ENCODE data around the gene TSSC4.

The TSSC4 gene

DNA sequence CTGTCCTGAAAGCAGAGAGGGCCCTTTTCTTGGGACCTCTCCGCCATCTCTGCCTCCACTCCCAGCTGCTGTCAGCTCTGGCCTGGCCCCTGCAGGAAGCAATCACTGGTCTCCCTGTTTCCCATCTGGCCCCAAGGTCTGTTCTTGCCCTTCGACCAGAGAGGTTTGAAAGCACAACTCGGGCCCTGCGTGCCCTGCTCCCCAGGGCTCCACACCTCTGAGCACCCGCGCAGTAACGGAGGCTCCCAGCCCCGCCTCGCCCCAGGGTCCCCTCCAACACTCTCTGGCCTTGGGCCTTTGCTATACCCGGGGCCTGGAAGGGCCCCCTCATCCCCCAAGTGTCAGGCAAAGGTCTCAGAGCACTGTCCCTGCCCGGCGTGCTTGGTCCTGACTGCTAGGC lies 31.2 kb upstream of the TSSC4 start:
- TF ChIP-seq, protein P1, sequence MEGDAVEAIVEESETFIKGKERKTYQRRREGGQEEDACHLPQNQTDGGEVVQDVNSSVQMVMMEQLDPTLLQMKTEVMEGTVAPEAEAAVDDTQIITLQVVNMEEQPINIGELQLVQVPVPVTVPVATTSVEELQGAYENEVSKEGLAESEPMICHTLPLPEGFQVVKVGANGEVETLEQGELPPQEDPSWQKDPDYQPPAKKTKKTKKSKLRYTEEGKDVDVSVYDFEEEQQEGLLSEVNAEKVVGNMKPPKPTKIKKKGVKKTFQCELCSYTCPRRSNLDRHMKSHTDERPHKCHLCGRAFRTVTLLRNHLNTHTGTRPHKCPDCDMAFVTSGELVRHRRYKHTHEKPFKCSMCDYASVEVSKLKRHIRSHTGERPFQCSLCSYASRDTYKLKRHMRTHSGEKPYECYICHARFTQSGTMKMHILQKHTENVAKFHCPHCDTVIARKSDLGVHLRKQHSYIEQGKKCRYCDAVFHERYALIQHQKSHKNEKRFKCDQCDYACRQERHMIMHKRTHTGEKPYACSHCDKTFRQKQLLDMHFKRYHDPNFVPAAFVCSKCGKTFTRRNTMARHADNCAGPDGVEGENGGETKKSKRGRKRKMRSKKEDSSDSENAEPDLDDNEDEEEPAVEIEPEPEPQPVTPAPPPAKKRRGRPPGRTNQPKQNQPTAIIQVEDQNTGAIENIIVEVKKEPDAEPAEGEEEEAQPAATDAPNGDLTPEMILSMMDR (conservative IDR thresholded peaks at IDR 0.05; ENCODE audit: low read depth, low read length) = no peak
- H3K4me3 ChIP-seq (ENCODE audit: low read length) = no peak overlapping the region

DNA sequence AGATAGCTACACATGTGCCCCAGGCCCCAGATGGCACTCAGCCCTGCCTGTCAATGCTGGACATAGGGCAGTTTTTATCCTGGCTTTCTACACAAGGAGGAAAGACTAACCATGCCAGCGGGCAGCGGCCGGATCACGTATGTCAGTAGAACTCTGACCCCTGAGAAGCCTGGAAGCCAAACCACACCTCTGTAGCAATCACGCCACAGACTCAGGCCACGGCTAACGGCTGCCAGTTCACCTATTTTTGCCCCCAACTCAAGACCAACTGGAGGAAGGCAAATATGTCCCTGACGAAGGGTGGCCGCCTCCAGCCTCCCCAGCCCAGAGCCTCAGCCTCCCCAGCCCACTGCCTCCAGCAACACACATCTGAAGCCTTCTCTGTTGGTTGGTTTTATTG lies 30.7 kb upstream of the TSSC4 start:
- TF ChIP-seq, protein P1 (conservative IDR thresholded peaks at IDR 0.05; ENCODE audit: low read depth, low read length) = no peak
- no peak overlapping the region for H3K4me3 ChIP-seq (ENCODE audit: low read length)
- DNase-seq (ENCODE audit: low read depth) = no peak

More for the DNA sequence above, 31.2 kb upstream of the TSSC4 start:
- DNase-seq (ENCODE audit: low read depth) = no peak

DNA sequence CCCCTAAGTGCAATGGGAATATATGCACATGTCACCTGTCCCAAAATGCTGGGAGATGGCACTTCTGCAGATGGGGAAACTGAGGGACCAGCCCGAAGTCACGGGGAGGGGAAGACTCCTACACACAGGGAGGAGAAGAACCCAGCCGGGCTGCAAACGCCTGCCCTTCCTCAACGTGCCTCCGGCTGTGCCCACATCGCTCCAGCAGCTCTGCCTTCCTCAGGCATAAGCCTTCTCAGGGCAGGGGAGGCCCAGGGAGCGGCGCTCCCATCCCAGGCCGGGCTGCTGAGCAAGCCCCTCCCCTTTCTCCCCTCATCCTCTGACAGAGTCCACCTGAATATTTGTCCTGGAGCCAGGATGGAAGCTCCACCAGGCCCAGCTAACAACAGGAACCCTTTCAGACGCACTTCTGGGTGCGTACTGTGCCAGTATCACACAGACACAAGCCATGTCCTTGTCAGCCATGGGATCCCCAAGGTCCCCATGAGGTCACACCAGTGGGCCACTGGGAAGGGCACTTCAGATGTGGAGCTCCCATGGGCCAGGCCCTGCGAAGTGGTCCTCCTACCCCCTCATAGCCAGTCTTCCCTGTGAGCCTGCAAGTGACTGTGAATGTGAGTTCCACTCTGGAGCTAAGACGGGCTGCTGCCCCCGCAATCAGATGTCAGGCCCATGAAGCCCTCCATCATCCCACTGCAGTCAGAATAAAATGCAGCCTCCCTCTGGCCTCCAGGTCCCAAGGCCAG lies 25.9 kb upstream of the TSSC4 start:
- no peak overlapping the region for H3K4me3 ChIP-seq (ENCODE audit: low read length)
- no peak for DNase-seq (ENCODE audit: low read depth)
- TF ChIP-seq, protein P1 (conservative IDR thresholded peaks at IDR 0.05; ENCODE audit: low read depth, low read length) = no peak

DNA sequence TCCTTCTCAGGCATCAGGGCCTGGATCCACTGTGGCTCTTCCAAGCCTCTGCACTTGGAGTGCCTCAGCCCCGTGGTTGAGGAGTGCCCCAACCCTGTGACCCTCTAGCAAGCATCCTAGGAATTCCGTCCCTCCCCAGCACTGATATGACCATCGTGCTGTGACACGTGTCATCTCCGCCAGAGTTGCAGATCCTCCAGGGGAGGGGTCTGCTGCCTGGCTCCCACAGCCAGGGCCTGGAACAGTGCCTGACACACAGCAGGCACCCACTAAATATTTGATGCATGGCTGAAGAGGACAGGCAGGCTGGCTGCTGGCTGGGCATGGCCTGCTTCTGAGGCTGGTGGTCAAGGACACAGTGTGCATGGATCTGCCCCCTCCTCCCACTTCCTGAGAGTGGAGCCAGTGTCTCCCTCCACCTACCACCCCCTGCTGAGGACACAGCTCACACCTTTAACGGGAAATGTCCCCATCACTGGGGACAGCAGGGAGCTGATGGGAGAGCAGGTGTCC lies 25.2 kb upstream of the TSSC4 start:
- TF ChIP-seq, protein P1 (conservative IDR thresholded peaks at IDR 0.05; ENCODE audit: low read depth, low read length) = no peak
- no peak for DNase-seq (ENCODE audit: low read depth)
- H3K4me3 ChIP-seq (ENCODE audit: low read length) = no peak overlapping the region

DNA sequence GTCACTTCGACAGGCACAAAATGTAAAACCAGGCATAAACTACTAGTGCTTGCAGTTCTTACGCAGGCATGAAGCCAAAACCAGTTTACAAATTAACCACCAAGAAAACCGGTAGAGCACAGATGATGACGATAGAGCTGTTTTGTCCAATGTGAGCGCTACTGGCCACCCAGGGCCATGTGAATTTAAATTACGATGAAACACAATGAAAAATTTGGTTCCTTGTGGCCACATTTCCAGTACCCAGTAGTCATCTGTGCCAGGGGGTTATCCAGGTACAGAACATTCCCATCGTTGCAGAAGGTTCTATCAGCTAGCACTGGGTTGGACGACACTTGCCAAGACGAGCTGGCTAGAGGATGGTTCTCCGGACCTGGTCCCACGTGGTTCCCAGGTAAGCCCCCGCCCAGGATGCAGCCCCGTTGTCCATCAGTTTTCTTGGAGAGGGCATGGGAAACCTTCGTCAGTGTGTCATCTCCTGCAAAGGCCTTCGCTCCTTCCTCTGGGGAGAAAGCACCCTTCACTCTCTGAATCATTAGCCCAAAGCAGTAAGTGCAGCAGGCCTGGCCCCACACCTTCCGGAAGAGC lies 24.5 kb upstream of the TSSC4 start:
- TF ChIP-seq, protein P1 (conservative IDR thresholded peaks at IDR 0.05; ENCODE audit: low read depth, low read length) = no peak
- DNase-seq (ENCODE audit: low read depth) = no peak
- no peak overlapping the region for H3K4me3 ChIP-seq (ENCODE audit: low read length)

DNA sequence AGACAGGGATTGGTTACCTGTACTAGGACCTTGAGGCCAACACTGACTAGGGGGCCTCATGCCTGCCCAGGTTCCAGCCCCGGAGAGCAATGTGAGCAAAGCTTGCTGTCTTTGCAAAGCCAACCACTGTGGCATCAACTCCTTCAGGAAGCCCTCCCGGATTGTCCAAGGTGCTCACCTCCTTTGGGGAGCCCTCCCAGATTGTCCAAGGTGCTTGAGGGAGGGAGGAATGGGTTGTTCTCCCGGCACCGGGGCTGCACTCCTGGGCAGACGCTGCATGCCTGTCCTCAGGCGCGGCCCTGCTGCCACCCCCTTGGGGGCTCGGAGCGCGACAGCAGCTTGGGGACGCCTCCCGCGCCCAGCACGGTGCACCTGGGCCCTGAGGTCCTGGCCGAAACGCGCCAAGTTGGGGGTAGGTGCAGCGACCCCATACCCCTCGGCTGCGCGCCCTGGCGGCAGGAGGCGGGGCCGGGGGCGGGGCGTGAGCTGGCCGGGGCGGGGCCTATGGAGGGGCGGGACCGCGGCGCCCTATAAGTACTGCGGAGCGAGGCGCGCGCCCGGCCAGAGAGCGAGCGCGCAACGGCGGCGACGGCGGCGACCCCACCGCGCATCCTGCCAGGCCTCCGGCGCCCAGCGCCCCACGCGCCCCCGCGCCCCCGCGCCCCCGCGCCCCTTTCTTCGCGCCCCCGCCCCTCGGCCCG lies 23.6 kb upstream of the TSSC4 start, which contains the start of gene CD81:
CD81 (plus strand) TSS at position 560 of the 701 bp plus-strand sequence. CDS start 240 bp downstream, outside the sequence.
- TF ChIP-seq, protein P1 (conservative IDR thresholded peaks at IDR 0.05; ENCODE audit: low read depth, low read length) = no peak
- peak within 1 kb of the TSS; percentile 86 for H3K4me3 ChIP-seq (ENCODE audit: low read length)
- no peak for DNase-seq (ENCODE audit: low read depth)

Data from retinal pigment epithelial cell (primary cell).